Ectodermal cell (in vitro differentiated cells): ENCODE results near the gene RETN.

Source experiments
- H3K27ac ChIP-seq: 2 replicates; pipeline ENCODE4 v1.7.0; 2013; ENCODE audit warnings: mild to moderate bottlenecking, low read depth, low read length; ENCODE audit not compliant: insufficient read depth, poor library complexity, severe bottlenecking
- H3K27me3 ChIP-seq: 2 replicates; pipeline ENCODE4 v1.7.0; 2013; ENCODE audit warnings: mild to moderate bottlenecking, low read length; ENCODE audit not compliant: insufficient read depth, control insufficient read depth, poor library complexity, severe bottlenecking
- H3K36me3 ChIP-seq: one replicate; pipeline ENCODE4 v1.7.0; 2013; ENCODE audit warnings: low read length; ENCODE audit not compliant: control insufficient read depth, insufficient read depth
- H3K4me1 ChIP-seq: one replicate; pipeline ENCODE4 v1.7.0; 2013; ENCODE audit warnings: low read length; ENCODE audit not compliant: control insufficient read depth, insufficient read depth
- H3K4me3 ChIP-seq: 2 replicates; pipeline ENCODE4 v1.7.0; 2013; ENCODE audit warnings: low read depth, low read length, control low read depth; ENCODE audit not compliant: insufficient read depth
- H3K9me3 ChIP-seq: 2 replicates; pipeline ENCODE4 v1.7.0; 2013; ENCODE audit warnings: mild to moderate bottlenecking, low read length, moderate library complexity; ENCODE audit not compliant: control insufficient read depth
- WGBS, 2 experiments: methylation state at CpG; one replicate each; pipeline ENCODE4 v1.1.7; 2013; ENCODE audit warnings: missing lambda C conversion rate in 2 of 2; 5-methylcytosine and 5-hydroxymethylcytosine counted together

Gene RETN

GRCh38 chr19:7687177-7687576 is 18.3 kb downstream of the RETN start:
- Histone ChIP-seq H3K4me1 (no peaks in the 10 kb centered on the region), H3K9me3 (no peaks in the 10 kb centered on the region), H3K4me3 (no peak overlapping the region), H3K27me3 (no peaks in the 10 kb centered on the region), H3K36me3 (peaks cover 21% of the 10 kb centered on the region), H3K27ac (no peak overlapping the region)
- 89 to 92% methylated on average over 12 of the region's 12 CpGs for WGBS, 2 experiments

- H3K4me3 ChIP-seq: no peak overlapping the region
- H3K9me3 ChIP-seq: no peaks in the 10 kb centered on the region
- H3K27me3 ChIP-seq: no peaks in the 10 kb centered on the region
- 85 to 86% methylated on average over 22 to 23 of the region's 23 CpGs for WGBS, 2 experiments
- no peak overlapping the region for H3K27ac ChIP-seq
- H3K36me3 ChIP-seq: peaks cover 3% of the 10 kb centered on the region
- H3K4me1 ChIP-seq: no peaks in the 10 kb centered on the region
Observed at GRCh38 chr19:7689165-7689564, 20.3 kb downstream of the RETN start.

GRCh38 chr19:7690779-7691258 is 22.0 kb downstream of the RETN start:
- WGBS, 2 experiments: 69 to 73% methylated on average over 8 of the region's 8 CpGs
- no peaks in the 10 kb centered on the region for H3K27me3 ChIP-seq
- H3K9me3 ChIP-seq: no peaks in the 10 kb centered on the region
- no peaks in the 10 kb centered on the region for H3K4me1 ChIP-seq
- no peak overlapping the region for H3K27ac ChIP-seq
- no peaks in the 10 kb centered on the region for H3K36me3 ChIP-seq
- H3K4me3 ChIP-seq: no peak overlapping the region

- Histone ChIP-seq H3K4me1 (no peaks in the 10 kb centered on the region), H3K4me3 (no peak overlapping the region), H3K27me3 (no peaks in the 10 kb centered on the region), H3K9me3 (no peaks in the 10 kb centered on the region), H3K36me3 (no peaks in the 10 kb centered on the region), H3K27ac (no peak overlapping the region)
Observed at GRCh38 chr19:7691497-7691896, 22.6 kb downstream of the RETN start.

GRCh38 chr19:7692417-7693088 is 23.7 kb downstream of the RETN start:
- no peak overlapping the region for H3K27ac ChIP-seq
- H3K4me1 ChIP-seq: no peaks in the 10 kb centered on the region
- 50 to 53% methylated on average over 13 of the region's 13 CpGs for WGBS, 2 experiments
- H3K27me3 ChIP-seq: no peaks in the 10 kb centered on the region
- no peaks in the 10 kb centered on the region for H3K36me3 ChIP-seq
- no peaks in the 10 kb centered on the region for H3K9me3 ChIP-seq
- H3K4me3 ChIP-seq: no peak overlapping the region

- 61 to 83% methylated on average over 3 to 4 of the region's 4 CpGs for WGBS, 2 experiments
Observed at GRCh38 chr19:7694499-7694898, 25.6 kb downstream of the RETN start.

GRCh38 chr19:7697721-7698287 is 29.0 kb downstream of the RETN start:
- whole genome bisulfite sequencing, 2 experiments: 63 to 64% methylated on average over 10 of the region's 10 CpGs
- no peaks in the 10 kb centered on the region for H3K36me3 ChIP-seq
- no peaks in the 10 kb centered on the region for H3K9me3 ChIP-seq
- H3K27me3 ChIP-seq: peaks cover 9% of the 10 kb centered on the region
- no peaks in the 10 kb centered on the region for H3K4me1 ChIP-seq
- no peak overlapping the region for H3K4me3 ChIP-seq
- H3K27ac ChIP-seq: no peak overlapping the region

More at GRCh38 chr19:7694499-7694898, 25.6 kb downstream of the RETN start:
- H3K4me3 ChIP-seq: no peak overlapping the region
- peaks cover 9% of the 10 kb centered on the region for H3K27me3 ChIP-seq
- no peaks in the 10 kb centered on the region for H3K36me3 ChIP-seq
- H3K4me1 ChIP-seq: no peaks in the 10 kb centered on the region
- H3K9me3 ChIP-seq: no peaks in the 10 kb centered on the region
- no peak overlapping the region for H3K27ac ChIP-seq

GRCh38 chr19:7698583-7698982 is 29.7 kb downstream of the RETN start:
- no peaks in the 10 kb centered on the region for H3K36me3 ChIP-seq
- peaks cover 9% of the 10 kb centered on the region for H3K27me3 ChIP-seq

GRCh38 chr19:7699003-7699402 is 30.2 kb downstream of the RETN start:
- WGBS, 2 experiments: 64 to 67% methylated on average over 2 of the region's 2 CpGs
- Histone ChIP-seq H3K4me1 (no peaks in the 10 kb centered on the region), H3K9me3 (no peaks in the 10 kb centered on the region), H3K27me3 (peaks cover 9% of the 10 kb centered on the region), H3K36me3 (no peaks in the 10 kb centered on the region), H3K4me3 (no peak overlapping the region), H3K27ac (no peak overlapping the region)

More at GRCh38 chr19:7698583-7698982, 29.7 kb downstream of the RETN start:
- no peak overlapping the region for H3K27ac ChIP-seq
- 54 to 57% methylated on average over 11 of the region's 11 CpGs for WGBS, 2 experiments
- no peaks in the 10 kb centered on the region for H3K9me3 ChIP-seq
- H3K4me3 ChIP-seq: no peak overlapping the region
- no peaks in the 10 kb centered on the region for H3K4me1 ChIP-seq

GRCh38 chr19:7699417-7700401 is 30.9 kb downstream of the RETN start:
- 81 to 82% methylated on average over 14 to 15 of the region's 15 CpGs for WGBS, 2 experiments
- Histone ChIP-seq H3K4me1 (no peaks in the 10 kb centered on the region), H3K4me3 (no peak overlapping the region), H3K36me3 (no peaks in the 10 kb centered on the region), H3K27me3 (peaks cover 9% of the 10 kb centered on the region), H3K27ac (no peak overlapping the region), H3K9me3 (no peaks in the 10 kb centered on the region)
